Measurements from ENCODE around the gene NPIPB6.

The NPIPB6 gene

GRCh38 chr16:28297784-28298510 is 65.4 kb downstream of the NPIPB6 start:
- no peak overlapping the region for H3K27ac ChIP-seq (replicated peaks)
- no peak for DNase-seq (ENCODE audit: low read depth in 1 of 2, low spot score in 1 of 2)
- H3K4me3 ChIP-seq (replicated peaks; ENCODE audit: insufficient read depth, low read length) = no peak overlapping the region
- TF ChIP-seq CTCF (IDR thresholded peaks at IDR 0.05; ENCODE audit: insufficient read depth, low read length) (no peak), POLR2AphosphoS5 (IDR thresholded peaks at IDR 0.05; ENCODE audit: low read depth) (no peak), SPI1 (IDR thresholded peaks at IDR 0.05; ENCODE audit: borderline replicate concordance, low read depth) (no peak), GABPA (IDR thresholded peaks at IDR 0.05; ENCODE audit: low read depth) (no peak), REST (IDR thresholded peaks at IDR 0.05; ENCODE audit: insufficient replicate concordance, low read depth) (peak; percentile 86)
- peaks cover 21% of the 10 kb centered on the region for H3K27me3 ChIP-seq (ENCODE audit: insufficient read depth, poor library complexity, severe bottlenecking)

GRCh38 chr16:28297308-28297707 is 66.0 kb downstream of the NPIPB6 start:
- no peak for DNase-seq (ENCODE audit: low read depth in 1 of 2, low spot score in 1 of 2)
- no peak overlapping the region for H3K27ac ChIP-seq (replicated peaks)
- H3K4me3 ChIP-seq (replicated peaks; ENCODE audit: insufficient read depth, low read length) = no peak overlapping the region
- no peak for TF ChIP-seq REST (IDR thresholded peaks at IDR 0.05; ENCODE audit: insufficient replicate concordance, low read depth)
- no peak for TF ChIP-seq SPI1 (IDR thresholded peaks at IDR 0.05; ENCODE audit: borderline replicate concordance, low read depth)
- peaks cover 21% of the 10 kb centered on the region for H3K27me3 ChIP-seq (ENCODE audit: insufficient read depth, poor library complexity, severe bottlenecking)

- Histone ChIP-seq H3K27me3 (ENCODE audit: insufficient read depth, poor library complexity, severe bottlenecking) (peaks cover 18% of the 10 kb centered on the region), H3K27ac (replicated peaks) (no peak overlapping the region), H3K4me3 (replicated peaks; ENCODE audit: insufficient read depth, low read length) (no peak overlapping the region)
- TF ChIP-seq GABPA (IDR thresholded peaks at IDR 0.05; ENCODE audit: low read depth) = no peak
- TF ChIP-seq REST (IDR thresholded peaks at IDR 0.05; ENCODE audit: insufficient replicate concordance, low read depth) = no peak
- TF ChIP-seq CTCF (IDR thresholded peaks at IDR 0.05; ENCODE audit: insufficient read depth, low read length) = no peak
- TF ChIP-seq POLR2AphosphoS5 (IDR thresholded peaks at IDR 0.05; ENCODE audit: low read depth) = no peak
- TF ChIP-seq SPI1 (IDR thresholded peaks at IDR 0.05; ENCODE audit: borderline replicate concordance, low read depth) = no peak
- DNase-seq (ENCODE audit: low read depth in 1 of 2, low spot score in 1 of 2) = no peak
Measured at GRCh38 chr16:28295276-28295675, 68.0 kb downstream of the NPIPB6 start.
